GM18858 (cell line): Measurements from ENCODE around the gene NUP210.

Source experiments
- ATAC-seq: cut with Tn5 transposase; IDR thresholded peaks from one replicate; pipeline ENCODE4 v1.9.1; 2021; ENCODE audit not compliant: unreplicated experiment

NUP210 gene

DNA sequence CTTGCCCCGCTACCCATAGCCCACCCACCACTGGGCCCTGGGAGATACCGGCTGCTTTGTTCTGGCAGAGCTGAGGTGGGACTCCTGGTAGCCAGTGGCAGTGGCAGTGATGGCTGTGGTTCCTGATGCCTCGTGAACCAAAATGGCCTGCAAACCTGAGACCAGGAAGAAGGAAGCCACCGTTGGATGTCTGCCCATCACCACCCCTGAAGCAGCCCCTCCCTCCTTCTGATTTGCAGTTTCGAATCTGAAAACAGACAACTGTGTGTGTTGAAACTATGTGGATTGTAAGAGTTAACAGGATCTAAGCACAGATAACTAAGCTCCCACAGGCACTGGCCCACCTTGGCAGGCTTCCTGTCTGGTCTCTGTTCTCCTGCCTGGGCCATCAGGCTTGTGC lies 66.6 kb downstream of the NUP210 start:
- ATAC-seq: no peak

DNA sequence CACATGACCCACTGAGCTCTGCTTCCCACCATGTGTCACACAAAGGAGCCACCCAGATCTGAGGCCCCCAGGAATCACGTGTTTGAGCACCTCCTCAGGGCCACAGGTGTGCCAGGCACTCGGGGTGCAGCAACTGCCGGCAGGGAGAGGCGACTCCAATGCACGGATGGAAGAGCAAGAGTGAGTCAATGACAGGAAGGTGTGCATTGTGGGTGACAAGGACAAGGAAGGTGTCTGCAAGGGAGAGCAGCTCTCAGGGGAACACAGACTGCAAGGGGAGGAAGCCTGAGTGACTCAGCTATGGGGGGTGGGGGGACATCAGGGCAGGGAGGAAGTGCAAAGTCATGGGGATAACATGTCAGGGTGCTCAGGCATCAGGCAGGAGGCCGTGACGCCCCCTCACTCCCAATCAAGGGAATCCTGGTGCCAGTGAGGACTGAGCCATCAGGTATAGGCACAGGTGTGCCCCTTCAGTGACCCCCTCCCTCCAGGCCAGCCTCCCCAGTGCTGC lies 67.4 kb downstream of the NUP210 start:
- ATAC-seq: no peak

DNA sequence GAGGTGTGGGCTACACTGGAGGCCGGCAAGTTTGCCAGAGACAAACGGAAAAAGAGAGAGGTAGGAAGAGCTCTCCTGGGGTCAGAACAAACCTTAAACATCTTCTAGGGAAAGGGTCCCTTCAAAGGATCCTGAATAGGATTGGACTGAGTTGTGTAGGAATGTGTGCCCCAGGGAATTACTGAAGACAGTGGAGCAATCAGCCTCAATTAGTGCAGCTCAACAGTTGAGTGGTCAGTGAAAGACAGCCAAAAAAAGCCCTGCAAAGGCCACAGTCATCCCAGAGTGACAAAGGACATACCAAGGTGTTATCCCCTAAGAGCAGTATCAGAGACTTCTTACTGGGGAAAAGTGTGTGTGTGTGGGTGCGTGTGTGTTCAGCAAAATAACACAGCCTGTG lies 70.3 kb downstream of the NUP210 start:
- ATAC-seq: no peak

DNA sequence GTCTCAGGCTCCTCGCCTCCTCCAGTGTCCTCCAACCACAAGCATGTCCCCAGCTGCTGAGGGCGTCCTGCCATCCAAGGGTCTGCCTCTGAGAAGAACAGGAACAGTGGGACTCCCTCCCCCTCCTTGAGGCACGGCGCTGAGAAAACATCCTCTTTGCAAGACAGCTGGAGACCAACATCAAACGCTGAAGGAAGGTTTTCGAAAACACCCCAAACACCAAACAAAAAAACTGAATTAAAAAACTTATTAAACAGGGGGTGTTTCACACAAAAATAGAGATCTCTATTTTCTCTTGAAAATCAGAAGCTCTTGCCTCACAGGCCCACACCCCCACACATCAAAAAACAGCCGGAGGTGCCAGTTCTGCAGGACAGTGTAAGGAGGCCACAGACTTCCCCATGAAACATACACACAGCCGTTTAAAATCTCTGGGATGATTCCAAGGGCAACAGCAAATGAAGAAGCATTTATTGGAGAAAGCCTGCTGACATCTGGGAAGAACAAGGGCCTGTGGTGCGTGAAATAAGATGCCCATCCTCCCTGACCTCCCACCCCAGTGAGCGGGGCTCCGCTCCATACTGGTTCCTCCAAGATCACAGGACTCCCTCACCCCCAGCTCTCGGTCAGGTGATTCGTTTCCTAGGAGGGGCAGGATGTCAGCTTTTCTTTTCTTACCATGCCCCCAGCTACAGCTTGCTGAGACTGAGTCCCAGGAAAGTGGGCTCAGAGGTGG lies 71.3 kb downstream of the NUP210 start:
- ATAC-seq: no peak

DNA sequence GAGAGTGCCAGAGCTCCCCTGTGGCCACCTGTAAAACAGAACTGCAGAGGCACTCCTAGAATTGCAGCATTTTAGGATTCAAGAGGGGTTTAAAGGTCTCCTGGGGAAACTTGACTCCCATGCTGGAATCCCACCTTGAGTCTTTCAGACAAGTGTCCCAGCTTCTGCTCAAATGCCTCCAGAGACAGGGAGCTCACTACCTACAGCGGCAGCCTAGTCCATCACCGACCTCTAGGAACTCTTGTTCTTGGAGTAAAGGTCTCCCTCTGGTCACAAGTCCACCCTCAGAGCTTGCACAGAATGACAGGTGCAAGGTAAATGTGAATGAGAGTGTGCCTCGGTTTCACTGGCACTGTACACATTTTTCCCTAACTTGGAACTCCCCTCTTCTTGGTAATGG lies 72.0 kb downstream of the NUP210 start:
- no peak for ATAC-seq

DNA sequence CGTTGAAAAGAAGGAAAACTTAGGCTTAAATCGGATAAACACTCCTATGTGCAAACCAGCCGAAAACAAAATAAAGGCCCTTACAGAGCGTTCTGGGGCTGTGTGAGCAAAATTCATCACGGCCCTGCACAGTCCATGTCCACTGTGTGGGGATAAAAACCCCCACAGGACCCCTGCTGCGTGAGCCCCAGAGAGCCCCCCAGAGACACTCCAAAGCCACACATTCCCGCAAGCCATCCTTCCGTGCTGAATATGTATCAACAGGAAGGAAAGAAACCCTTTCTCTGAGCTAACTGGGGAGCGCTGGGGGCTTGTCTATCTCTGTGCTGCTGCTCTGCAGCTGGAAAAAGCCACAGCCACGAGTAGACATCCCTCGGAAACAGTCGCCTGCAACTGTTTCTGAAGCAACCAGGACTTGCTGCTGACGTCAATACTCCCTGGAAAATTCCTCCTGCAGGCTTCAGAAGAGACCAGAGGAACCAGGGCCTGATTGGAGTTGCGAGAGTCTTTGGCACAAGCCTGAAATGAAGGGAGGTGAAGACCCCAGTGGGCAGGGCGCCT lies 72.7 kb downstream of the NUP210 start:
- ATAC-seq: no peak

DNA sequence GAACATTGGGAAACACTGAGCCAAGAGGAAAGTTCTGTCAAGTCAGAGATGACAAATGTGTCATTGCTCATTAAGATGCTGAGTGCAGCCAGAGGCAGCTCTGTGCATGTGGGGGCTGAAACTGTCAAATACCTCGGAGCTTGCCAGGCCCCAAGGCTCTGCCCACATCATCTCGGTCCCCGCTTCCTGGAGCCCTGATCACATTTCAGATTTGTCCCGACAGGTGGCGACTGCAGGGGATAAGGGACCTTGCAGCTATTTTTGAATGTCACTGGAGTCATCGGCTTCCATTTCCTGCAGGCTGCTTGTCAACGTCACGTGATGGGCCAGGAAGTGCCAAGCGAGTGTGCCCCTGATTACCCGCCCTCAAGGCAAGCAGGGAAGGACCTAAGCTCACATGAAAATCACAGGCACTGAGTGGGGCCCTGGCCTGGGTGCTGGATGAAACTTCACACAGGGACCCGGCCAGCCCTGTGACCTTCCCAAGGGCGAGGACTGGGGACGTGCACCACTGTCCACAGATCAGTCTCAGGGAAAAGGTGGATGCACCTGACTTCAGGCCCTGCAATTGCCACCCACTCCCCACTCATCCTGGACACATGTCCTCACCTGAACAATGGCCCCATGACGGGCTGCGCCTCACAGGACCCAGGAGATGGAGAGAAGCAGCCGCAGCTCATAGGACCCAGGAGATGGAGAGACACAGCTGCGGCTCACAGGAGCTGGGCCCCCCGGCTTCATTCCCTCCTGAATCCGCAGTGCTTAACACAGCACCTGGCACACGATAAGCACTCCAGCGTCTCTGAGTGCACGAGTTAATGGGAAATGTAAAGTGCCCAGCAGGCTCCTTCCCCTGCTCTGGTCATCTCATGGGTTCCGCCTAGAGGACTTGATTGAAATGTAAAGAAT lies 73.4 kb downstream of the NUP210 start:
- ATAC-seq: no peak

DNA sequence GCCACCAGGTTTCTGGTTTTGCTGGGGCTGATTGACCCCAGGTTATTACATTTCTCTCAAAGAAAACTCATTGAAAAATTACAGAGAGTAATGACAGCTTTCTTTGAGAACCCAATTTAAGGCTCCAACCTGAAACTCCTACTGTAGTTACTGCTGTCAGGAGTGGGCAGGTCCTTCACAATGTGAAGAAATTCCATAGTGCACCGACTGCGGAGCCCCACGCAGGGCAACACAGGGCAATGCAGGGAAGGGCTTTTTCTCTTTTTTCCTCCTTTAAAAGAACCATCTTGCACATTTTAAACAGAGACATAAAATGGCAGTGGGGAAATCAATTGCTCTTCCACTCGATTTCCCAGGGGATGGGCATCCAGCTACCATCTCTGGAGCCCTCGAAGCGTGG lies 74.3 kb downstream of the NUP210 start:
- no peak for ATAC-seq

DNA sequence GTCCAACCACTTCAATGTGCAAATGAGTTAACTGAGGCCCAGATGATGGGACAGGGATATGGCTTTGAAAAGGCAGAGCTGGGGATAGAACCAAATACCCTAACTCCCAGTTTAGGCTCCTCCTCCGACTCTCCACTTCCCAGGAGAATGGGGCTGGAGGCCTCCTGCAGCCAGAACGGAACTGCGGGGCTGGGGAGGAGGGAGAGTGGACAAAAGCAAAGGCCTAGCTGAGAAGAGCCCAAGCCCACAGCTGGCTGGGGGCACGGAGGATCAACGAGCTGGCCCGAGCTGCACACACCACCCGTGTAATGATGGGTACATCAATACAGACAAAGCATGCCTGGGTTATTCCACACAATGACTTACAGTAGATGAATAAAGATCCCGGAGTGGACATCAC lies 74.8 kb downstream of the NUP210 start:
- no peak for ATAC-seq

DNA sequence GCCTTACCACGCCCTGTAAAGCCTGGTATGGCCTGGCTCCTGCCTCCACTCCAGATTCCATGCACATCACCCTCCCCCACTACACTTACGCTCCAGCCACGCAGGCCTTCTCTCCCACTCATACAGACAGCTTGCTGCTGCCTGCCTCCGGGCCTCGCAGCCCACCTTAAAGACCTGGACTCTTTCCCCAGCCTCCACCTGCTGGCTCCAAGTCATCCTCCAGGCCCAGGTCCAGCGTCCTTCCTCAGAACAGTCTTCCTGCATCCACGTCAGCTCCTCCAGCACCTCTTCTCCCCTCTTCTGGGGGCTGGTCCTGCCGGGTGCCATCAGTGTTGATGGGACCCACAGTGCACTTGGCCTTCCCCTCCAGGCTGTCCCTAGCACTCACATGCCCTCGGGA lies 75.5 kb downstream of the NUP210 start:
- ATAC-seq: no peak

DNA sequence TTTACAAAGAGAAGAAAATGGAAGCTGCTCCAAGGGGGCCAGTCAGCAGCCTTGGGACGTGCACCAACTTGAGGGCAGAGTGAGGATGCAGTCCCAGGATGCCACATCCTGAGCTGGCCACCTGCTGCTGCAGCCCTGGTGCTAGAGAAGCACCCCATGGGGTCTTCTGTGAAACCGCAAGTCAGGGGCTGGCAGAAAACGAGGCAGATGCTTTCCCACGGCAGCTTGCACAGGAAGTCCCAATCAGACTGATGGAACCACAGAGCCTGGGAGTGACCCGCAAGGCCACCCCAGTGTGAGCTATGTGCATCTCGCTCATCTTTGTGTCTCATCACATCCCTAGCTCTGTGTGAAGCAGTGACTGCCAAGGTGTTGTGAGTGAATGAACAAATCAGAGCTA lies 76.5 kb downstream of the NUP210 start:
- no peak for ATAC-seq

DNA sequence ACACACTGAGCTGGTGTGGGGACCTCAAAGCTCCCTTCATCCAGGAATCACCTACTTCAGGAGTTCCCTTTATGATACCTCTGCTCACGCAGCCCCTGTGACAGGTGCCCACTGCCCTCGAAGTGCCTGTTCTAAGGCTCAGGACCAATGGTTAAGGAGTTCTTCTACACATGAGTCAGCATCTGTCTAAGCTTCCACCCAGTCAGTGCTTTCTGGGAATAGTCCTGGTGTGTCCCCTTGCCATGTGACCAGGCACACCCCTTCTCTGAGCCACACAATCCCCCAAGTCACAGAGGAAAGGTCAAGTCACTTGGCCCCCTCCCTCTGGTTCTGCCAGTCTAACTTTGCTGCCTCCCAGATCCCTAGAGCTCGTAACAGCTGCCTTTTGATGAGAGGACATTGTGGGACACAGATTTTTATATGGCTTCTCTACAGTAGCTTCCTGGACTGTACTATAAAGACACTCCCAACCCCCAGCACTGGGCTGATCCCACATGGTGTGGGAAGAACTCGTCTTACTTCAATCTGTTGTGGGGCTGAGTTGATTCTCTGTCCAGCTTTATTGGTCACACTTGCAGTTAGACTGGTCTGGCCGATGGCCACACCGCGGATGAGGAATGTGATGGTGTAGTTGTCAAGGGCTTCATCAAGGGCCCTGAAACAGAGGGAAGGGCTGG lies 78.8 kb downstream of the NUP210 start:
- no peak for ATAC-seq

DNA sequence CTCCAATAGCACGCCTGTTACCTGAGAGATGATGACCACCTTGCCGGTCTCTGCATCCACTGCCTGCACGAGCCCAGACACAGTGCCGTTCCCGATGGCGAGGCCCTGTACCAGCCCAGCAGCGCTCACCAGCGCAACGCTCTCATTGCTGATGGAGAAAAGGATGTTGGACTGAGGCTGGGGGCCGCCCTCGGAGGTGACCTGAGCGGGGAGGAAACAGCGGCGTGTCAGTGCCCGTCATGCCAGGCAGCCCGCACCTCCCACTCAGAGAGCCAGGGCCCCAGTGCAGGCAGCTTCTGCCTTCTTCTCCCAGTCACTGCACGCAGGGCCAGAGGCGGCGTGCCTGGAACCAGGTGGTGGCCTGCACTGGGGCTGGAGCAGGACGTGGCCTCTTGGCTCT lies 80.3 kb downstream of the NUP210 start:
- ATAC-seq: no peak

DNA sequence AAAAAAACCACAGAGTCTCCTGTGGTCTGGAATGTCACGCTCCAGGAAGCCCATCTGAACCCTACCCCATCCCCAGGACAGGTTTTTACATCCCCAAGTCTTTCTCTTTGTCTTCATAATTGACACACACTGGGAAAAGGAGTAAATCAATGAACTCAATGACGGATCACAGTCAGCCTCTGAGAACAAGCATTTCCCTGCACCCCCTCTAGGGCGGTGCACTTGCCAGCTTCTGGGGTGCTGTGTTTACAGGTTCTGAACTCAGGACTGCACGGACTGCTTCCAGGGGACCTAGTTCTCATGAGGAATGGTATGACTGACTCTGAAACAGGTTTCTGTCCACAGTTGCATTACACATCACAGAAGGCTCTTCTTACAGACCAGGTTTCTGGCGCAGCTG lies 81.1 kb downstream of the NUP210 start:
- ATAC-seq: no peak

DNA sequence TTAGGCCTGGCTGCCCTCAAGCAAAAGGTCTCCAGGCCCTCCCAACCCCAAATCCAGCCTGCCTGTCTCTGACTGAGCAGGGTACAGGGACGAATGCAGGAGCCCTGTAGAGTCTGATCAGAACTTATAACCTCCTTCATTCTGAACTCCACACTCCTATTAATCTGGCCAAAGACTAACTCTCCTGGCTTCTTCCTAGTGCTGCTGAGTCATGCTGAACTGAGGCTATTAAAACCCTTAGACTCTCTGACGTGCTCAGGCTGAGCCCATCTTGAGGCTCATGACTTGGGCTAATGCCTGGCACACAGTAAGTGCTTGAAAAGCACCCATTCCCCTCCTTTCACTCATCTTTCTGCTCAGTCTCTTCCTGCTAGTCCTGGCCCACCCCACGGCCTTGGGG lies 81.9 kb downstream of the NUP210 start:
- ATAC-seq: no peak

DNA sequence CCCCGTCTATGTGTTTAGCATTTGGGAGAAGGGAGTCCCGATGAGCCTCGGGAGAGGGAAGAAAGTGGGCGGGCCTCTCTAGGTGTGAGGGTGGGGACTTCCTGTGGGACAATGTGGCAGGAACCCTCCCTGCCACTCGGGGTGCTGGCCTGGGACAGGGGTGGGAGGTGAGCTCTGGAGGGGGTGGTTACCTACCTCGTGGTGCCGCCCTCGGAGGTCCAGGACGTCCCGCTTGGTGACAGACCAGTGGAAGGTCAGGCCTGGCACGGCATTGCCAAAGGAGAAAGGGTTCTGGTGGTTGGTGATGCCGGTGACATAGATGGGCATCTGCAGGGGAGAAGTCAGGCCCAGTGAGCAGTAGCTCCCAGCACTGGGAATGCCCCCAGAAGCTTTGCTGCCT lies 83.5 kb downstream of the NUP210 start:
- no peak for ATAC-seq

DNA sequence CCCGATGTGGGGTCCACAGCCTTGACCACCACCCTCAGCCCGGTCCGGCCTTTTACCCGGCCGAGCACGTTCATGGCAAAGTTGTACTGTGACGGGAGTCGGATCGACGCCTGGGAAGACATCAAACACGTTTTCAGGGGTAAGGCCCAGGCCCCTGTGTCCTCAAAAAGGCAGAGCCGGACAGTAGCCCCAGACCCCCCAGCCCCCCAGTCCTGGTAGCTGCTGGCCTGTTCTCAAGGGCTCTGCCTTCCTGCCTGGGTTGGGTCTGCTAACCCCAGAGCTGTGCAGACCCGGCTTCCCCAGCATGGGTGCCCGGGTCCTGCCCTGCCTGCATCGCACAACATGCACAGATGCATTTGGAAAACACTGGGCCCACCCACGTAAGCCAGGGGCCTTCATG lies 84.6 kb downstream of the NUP210 start:
- ATAC-seq: no peak

DNA sequence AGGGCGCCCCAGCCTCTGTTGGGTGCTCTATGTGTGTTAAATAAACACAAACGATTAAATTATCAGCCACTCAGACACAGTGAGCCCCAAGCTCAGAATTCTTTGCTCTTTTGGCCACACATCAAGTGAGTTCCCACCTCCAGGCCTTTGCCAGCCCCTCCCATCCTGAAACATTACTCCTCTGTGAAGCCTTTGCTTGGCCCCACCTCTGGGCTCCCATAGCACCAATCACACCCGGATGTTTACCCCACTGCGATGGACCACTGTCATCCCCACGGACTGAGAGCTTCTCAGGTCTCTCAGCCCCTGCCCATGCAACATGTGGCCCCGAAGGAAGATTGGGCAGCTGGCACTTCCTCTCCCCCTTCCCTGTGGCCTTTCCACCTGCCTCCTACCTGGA lies 85.1 kb downstream of the NUP210 start:
- ATAC-seq: no peak

DNA sequence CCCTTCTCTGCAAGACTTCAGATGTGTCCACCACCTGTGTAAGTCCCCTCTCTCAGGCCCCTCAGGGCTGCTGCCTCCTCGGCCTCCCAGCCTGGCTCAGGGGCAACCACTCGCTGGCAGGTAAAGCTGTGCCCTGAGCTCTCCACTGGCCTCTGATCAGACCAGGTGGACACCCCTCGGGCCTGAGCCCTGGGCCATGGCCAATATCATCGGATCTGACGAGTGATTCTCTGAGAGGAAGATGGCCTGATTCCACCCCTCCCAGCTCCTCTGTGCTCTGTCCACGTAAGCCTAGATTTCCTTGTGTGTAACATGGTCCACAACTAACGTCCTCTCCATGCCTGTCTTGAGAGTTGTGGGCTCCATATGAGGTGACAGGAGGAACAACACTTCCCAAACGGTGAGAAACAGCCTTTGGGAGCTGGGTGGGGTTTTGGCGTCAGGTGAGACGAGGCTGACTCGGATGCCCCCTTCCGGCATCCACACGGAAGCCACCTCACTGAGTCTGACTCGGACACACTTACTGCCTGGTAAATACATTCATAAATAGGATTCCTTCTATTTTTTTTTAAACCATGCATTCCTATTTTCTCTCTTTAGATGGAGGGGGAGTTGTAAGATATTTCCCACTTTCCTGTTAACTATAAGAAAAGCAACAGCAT lies 86.8 kb downstream of the NUP210 start:
- no peak for ATAC-seq

DNA sequence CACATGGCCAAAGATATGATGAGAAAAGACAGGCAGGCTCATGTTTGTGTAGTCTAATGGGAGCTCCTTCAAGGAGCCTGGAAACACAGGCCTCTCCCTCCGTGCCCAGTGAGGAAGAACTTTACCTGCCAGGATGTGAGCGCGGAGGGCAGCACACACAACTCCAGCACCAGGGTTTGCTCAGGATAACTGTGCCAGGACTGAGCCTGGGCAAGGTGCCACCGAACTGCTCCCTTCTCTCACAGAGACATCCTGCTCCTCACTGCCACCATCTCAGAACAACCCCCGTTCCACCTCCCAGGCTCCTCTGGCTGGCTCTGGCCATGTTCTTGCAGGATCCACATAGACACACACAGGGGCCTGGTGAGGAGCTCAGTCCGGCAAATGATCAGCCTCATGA lies 87.4 kb downstream of the NUP210 start:
- no peak for ATAC-seq

DNA sequence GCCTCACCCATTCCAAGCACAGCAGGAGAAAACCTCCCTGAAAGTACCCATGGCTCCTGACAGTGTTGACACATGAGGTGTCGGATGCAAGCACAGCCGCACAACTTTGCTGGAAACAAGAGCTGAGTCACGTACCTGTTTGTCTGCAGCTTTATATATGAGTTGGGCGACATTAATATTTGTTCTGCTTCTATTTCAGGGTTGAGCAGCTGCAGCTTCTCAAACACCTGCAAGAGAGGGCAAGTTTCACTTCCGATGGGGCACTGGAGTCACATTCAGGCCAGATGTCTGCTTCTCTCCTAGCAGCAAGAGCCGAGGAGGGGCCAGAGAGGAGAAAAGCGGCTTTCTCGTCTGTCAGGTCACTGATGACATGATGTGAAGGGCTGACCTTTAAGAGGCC lies 88.0 kb downstream of the NUP210 start:
- ATAC-seq: peak; percentile 92
